ENCODE results near the gene HDGF.
"Not testable (repeated sequence)": the region's sequence is repeated elsewhere in the genome, so short reads cannot be mapped to it uniquely, and the experiment has no call there.

Gene HDGF

GRCh38 chr1:156766298-156767100, 15.0 kb upstream of the HDGF start:
- no peak for FAIRE-seq

GRCh38 chr1:156765666-156766065, 14.2 kb upstream of the HDGF start:
- FAIRE-seq = no peak

GRCh38 chr1:156765136-156765535, 13.7 kb upstream of the HDGF start:
- not testable (repeated sequence) for FAIRE-seq

GRCh38 chr1:156760796-156761104, 9.3 kb upstream of the HDGF start:
- FAIRE-seq = no peak

DNA sequence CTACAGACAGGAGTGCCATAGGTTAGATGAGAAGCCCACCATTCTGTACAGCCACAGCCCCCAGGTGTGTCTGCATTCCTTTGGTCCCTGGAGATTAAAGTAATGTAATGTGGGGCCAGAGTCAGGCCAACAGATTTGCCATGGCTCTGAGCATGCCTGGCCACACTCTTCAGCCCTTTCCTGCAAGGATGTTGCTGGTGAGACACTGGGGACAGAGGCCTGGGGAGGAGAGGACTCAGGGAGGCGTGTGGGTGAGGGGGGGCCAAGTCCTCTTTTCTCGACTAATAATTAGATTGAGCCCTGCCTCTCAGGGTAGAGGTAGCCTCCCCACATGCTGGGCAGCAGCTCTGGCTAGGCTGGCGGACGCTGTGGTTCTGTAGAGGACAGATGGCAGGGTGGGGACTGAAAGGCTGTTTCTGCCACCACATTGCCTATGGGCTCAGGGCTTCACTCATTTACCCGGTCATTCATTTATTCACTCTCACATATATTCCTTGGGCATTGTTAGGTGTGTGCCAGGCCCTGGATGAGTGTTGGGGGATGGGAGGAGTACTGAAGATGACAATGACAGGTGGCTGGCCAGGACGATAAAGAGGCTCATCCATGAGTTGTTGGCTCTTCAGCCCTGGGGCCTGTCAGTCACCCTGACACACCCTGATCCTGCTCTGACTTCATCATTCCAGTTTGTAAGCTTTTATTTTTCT, 8.8 kb upstream of the HDGF start:
- no peak for FAIRE-seq

DNA sequence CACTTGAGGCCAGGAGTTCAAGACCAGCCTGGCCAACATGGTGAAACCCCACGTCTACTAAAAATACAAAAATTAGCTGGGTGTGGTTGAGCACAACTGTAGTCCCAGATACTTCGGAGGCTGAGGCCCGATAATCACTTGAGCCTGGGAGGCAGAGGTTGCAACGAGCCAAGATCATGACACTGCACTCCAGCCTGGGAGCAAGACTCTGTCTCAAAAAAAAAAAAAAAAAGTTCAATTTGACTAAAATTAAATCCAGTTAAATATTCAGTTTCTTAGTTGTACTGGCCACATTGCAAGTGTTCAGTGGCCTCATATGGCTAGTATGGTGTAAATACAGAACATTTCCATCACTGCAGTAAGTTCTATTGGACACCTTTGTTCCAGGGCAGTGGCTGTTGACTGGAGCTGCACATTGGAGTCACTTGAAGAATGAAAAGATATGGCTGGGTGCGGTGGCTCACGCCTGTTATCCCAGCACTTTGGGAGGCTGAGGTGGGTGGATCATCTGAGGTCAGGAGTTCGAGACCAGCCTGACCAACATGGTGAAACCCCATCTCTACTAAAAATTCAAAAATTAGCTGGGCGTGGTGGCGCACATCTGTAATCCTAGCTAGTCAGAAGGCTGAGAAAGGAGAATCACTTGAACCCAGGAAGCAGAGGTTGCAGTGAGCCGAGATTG, 6.2 kb upstream of the HDGF start:
- not testable (repeated sequence) for FAIRE-seq

DNA sequence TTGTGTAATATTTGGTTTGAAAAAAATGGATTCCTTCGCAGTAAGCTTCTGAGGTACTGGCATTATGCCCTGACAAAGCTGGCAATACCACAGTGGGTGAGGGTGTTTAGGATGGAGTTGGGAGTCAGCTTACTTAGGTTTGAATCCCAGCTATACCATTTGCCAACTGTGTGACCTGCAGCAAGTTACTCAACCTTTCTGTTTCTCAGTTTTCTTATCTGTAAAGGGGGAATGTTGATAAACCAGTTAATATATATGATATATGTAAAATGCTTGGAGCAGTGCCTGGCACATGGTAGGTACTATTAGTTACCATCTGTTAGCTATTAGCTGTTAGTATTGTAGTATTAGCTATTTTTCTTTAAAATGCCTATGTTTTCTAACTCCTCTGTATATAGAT, 4.9 kb upstream of the HDGF start:
- no peak for FAIRE-seq

- FAIRE-seq = no peak
Measured at GRCh38 chr1:156755527-156755950, 4.1 kb upstream of the HDGF start.

DNA sequence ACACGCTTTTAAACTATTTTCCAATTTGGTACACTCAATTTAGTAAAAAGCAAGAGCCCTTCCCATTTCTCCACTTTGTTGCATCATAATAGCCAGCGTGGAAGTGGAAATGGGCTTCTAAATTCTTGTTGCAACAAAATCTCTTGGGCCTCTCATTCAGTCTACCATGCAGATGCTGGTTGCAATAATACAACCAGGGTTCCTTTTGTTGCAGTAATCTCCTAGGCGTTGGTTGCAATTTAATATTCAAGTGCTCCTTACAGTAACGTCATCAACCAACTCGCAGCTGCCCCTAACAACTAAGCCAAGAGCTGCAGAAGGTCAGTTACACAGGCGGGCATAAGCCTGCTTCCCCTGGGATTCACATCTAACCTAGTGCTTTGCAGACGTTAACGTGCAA, 2.7 kb upstream of the HDGF start:
- FAIRE-seq = no peak

DNA sequence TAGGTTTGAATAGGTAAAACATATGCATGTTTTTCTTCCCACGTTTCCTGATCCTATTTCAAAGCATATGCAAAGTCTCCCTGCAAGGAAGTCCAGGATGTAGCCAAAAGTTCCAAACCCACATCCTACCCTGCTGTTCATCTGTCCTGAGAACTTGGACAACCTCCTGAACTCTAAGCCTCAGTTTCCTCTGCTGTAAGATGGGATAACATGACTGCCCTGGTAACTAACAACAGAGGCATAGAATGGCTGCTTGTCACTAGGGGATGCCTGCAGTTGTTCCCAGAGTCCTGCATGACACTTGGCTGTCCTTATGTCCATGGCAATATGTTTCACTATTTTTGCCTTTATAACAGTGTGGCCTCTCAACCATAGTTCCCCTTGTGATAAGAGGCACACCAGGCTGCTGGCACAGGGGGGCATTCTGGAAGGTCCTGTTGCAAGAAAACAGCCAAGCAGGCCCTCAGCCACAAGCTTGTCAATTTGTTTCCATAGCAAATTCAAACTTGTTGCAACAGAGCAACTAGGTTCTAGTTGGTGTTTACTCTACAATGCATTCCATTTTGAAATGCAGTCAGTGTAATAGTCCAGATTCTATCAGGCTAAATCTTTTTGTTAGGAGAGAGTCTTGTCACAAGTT, 1.5 kb upstream of the HDGF start:
- no peak for FAIRE-seq

DNA sequence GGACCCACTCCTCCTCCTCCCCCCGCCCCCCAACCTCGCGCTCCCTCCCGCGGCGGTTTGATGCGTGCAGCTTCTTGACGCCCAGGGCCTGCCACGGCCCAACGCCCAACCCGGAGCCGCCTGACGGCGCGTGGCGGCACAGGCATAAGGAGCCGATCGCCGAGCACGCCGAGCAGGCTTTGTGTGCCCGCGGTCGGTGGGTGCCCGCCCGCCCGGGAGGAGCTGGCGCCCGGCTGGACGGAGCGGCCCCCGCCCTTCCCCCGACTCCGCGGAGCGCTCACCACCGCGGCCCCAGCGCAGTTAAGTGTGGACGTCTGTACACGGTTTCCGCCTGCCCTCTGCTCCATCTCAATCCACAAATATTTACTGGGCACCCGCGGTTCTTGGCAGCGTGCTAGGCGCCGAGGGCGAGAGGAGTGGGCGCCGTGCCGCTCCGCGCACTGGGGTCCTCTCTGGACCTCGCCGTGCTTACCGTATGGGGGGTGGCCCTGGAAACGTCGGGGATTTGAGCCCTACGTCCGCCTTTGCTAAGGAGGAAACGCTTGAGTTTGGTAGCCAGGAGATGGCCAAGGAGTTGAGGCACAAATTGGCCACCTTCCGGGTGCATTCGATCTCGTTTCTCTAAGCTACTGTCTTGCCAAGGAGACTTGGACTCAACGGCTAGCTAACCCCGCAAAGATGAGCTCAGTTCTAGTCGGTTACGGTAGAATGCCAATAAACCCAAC, 444 bp upstream of the HDGF start:
- no peak for FAIRE-seq

GRCh38 chr1:156750711-156751450, 594 bp downstream of the HDGF start:
- no peak for FAIRE-seq

- FAIRE-seq = no peak
Measured at GRCh38 chr1:156750191-156750672, 1.2 kb downstream of the HDGF start.

DNA sequence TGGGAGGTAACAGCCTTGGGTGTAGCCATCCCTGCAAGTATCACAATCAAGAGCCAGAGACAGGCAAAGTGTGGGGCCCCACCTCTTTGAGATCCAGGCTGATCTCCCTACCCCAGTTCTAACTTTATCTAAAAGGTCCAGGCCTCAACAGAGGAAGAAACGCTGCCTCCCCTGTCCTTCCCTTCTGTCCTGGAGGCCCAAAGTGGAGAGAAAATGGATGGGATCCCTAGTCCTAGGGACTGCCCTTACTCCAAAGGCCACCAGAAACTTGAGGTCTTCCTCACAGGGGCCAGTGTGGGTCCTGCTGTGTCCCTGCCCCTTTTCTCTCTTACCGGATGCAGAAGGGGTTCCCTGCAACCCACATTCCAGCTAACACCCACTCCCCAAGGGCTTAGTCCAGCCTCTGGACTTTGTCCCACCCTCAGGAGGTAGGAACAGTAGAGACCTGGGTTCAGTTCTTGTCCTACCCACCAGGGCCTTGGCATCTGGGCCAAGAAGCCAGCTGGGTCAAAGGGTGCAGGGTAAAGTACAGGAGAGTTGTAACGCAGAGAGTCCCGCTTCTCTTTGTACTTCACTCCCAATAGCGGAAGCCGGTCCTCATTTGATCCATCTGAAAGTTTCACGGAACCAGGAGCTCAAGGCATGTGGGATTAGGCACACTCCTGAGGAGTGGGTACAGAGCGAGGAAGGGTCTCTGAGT, 1.9 kb downstream of the HDGF start:
- no peak for FAIRE-seq

DNA sequence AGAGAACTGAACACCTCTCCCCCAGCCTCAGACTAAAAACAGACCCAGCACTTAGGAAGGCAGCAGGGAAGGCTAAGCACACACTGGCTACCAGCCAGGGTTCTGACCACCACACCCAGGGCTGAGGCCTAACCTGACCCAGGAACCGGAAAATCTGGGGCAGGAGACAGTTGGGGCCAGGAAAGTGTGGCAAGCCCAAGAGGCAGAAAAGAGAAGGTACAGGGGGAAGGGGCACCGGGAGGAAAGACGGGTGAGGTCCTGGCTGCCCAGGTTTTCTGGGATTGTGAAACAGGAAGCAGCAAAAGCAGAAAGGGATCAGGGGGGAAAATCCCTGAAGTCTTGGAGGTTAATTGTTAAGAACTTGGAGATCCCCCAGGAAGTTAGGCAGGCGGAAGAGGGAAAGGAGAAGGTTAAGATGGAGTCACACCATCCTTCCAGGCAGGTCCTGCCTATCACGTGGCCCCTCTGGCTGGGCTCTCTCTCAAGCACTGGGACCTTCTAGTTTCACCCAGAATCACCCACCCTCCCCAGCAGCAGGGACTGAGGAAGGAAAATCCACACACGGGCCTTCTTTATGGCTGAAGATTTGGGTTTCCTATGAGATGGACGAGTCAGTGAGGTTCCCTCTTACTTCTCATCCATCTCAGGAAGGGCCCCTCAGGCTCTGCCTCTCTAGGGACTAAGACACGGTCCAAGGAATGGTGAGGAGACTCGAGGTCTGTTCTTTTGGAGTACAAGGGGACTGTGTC, 2.6 kb downstream of the HDGF start:
- FAIRE-seq = peak; percentile 37

DNA sequence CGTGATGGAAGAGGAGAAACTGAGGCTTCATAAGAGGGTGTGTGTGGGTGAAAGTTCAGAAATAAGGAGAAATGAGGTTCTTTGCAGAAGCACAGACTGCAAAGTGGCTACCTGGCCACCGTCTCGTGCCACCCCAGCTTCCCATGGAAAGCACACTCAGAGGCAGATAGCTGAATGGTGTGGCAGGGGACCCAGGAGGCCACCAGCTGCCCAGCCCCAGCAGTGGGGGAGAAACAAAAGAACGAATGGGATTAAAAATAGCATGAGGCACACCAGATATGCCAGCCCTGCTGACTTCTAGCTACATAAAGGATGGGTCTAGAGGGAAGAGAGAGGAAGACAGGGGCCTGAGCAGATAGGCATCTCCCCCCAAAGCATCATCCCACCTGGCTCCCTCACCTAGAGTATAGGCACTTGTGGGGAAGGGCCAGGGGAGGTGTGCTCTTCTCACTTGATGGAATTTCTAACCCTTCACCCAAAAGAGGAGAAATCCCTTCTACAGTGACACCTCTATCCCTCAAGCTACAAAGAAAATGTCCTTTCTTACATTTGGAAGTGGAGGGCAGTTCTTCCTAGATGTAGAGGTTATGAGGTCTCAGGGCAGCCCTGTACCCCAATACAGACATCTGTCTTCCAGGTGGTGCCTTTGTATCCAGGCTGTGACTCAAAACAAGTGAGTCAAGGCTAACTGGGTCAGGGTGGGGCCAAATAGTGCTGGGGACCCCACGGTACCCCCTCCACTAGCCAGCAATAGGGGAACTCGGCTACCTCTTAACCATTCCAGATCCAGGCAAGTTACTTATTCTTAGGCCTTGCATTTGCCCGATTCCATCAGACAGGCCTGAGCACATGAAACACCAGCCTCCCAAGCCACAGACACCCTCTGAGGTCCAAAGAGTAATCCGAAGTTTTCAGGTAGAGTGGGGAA, 3.5 kb downstream of the HDGF start:
- no peak for FAIRE-seq

- no peak for FAIRE-seq
Measured at GRCh38 chr1:156746728-156747631, 4.5 kb downstream of the HDGF start.

- FAIRE-seq = no peak
Measured at GRCh38 chr1:156746406-156746727, 5.1 kb downstream of the HDGF start.

Measured in G401.6 (cell line).